ENCODE measurements around the gene SNAP29.

The SNAP29 gene

GRCh38 chr22:20857838-20858614 lies 781 bp upstream of the SNAP29 start:
- Histone ChIP-seq H2AFZ (peak overlapping the region; percentile 74), H3K4me3 (ENCODE audit: low read depth, low read length) (peak overlapping the region; percentile 86), H3K9ac (no peak overlapping the region), H3K27me3 (ENCODE audit: control insufficient read depth, insufficient read depth, low read length) (no peaks in the 10 kb centered on the region), H3K9me3 (ENCODE audit: control insufficient read depth, low read length) (no peaks in the 10 kb centered on the region), H3K4me1 (peaks cover 4% of the 10 kb centered on the region), H3K27ac (peak overlapping the region; percentile 70), H3K36me3 (ENCODE audit: control insufficient read depth, insufficient read depth, low read length) (no peaks in the 10 kb centered on the region), H3K4me2 (ENCODE audit: low read length) (peak overlapping the region; percentile 83), H3K79me2 (peaks cover 12% of the 10 kb centered on the region)
- no peak for TF ChIP-seq CTCF (IDR thresholded peaks at IDR 0.05)

GRCh38 chr22:20859615-20860014 lies 808 bp downstream of the SNAP29 start:
- TF ChIP-seq CTCF (IDR thresholded peaks at IDR 0.05): no peak
- Histone ChIP-seq H3K36me3 (ENCODE audit: control insufficient read depth, insufficient read depth, low read length) (no peaks in the 10 kb centered on the region), H3K4me3 (ENCODE audit: low read depth, low read length) (peak overlapping the region; percentile 78), H3K9me3 (ENCODE audit: control insufficient read depth, low read length) (no peaks in the 10 kb centered on the region), H2AFZ (peak overlapping the region; percentile 90), H3K4me1 (peaks cover 3% of the 10 kb centered on the region), H3K4me2 (ENCODE audit: low read length) (peak overlapping the region; percentile 70), H3K79me2 (peaks cover 4% of the 10 kb centered on the region), H3K9ac (no peak overlapping the region), H3K27ac (peak overlapping the region; percentile 64), H3K27me3 (ENCODE audit: control insufficient read depth, insufficient read depth, low read length) (no peaks in the 10 kb centered on the region)

- Histone ChIP-seq H3K9me3 (ENCODE audit: control insufficient read depth, low read length) (no peaks in the 10 kb centered on the region), H3K27me3 (ENCODE audit: control insufficient read depth, insufficient read depth, low read length) (no peaks in the 10 kb centered on the region), H3K9ac (no peak overlapping the region), H3K79me2 (no peaks in the 10 kb centered on the region), H2AFZ (no peak overlapping the region), H3K4me3 (ENCODE audit: low read depth, low read length) (no peak overlapping the region), H3K4me2 (ENCODE audit: low read length) (no peak overlapping the region), H3K27ac (no peak overlapping the region), H3K4me1 (no peaks in the 10 kb centered on the region), H3K36me3 (ENCODE audit: control insufficient read depth, insufficient read depth, low read length) (no peaks in the 10 kb centered on the region)
- TF ChIP-seq CTCF (IDR thresholded peaks at IDR 0.05): no peak
Observed at GRCh38 chr22:20862540-20862939, 3.7 kb downstream of the SNAP29 start.

GRCh38 chr22:20863366-20863765 lies 4.6 kb downstream of the SNAP29 start:
- Histone ChIP-seq H3K27me3 (ENCODE audit: control insufficient read depth, insufficient read depth, low read length) (no peaks in the 10 kb centered on the region), H3K9me3 (ENCODE audit: control insufficient read depth, low read length) (no peaks in the 10 kb centered on the region), H3K36me3 (ENCODE audit: control insufficient read depth, insufficient read depth, low read length) (no peaks in the 10 kb centered on the region), H3K4me3 (ENCODE audit: low read depth, low read length) (no peak overlapping the region), H2AFZ (no peak overlapping the region), H3K4me2 (ENCODE audit: low read length) (no peak overlapping the region), H3K27ac (no peak overlapping the region), H3K79me2 (no peaks in the 10 kb centered on the region), H3K9ac (no peak overlapping the region), H3K4me1 (no peaks in the 10 kb centered on the region)
- no peak for TF ChIP-seq CTCF (IDR thresholded peaks at IDR 0.05)

Measured in parathyroid adenoma (tissue), 2 donors.